Bronchial epithelial cell (primary cell): Measurements from ENCODE around the gene EVPLL. TPM values are rescaled to one million over a fixed set of nuclear protein-coding genes. Genes with fewer than 3 reads are reported as not detected.
"Not testable (repeated sequence)": the region's sequence is repeated elsewhere in the genome, so short reads cannot be mapped to it uniquely, and the experiment has no call there.

Source experiments
- DNase-seq: peaks from one replicate; pipeline ENCODE4 v3.0.0-alpha.2; 2010; ENCODE audit warnings: low read depth
- FAIRE-seq: peaks from 2 replicates; lab custom pipeline; 2011; peaks lifted over from hg19 to GRCh38; lab: Jason Lieb, UNC
- H3K27me3 ChIP-seq: 2 replicates; pipeline ENCODE4 v1.5.1; 2011; ENCODE audit warnings: low read length; ENCODE audit not compliant: control insufficient read depth, insufficient read depth
- H3K36me3 ChIP-seq: 2 replicates; pipeline ENCODE4 v1.5.1; 2011; ENCODE audit warnings: low read length; ENCODE audit not compliant: control insufficient read depth, insufficient read depth
- H3K4me3 ChIP-seq: 2 replicates; pipeline ENCODE4 v1.5.1; 2011; ENCODE audit warnings: mild to moderate bottlenecking, low read depth, low read length, control low read depth
- CTCF ChIP-seq: IDR thresholded peaks from 2 replicates; pipeline ENCODE4 v1.5.1; 2011; ENCODE audit warnings: mild to moderate bottlenecking, moderate library complexity, low read length, control low read depth, inconsistent platforms; ENCODE audit not compliant: insufficient read depth, severe bottlenecking
- total RNA-seq: library from RNA; depleted of rRNA; stranded (reverse); fragments of >200 nt; gene quantifications from 2 replicates; pipeline ENCODE4 v1.2.1, GENCODE V29; 2014

Gene EVPLL
- 10.3 and 14.6 TPM in 2 replicates for total RNA-seq

- peak; percentile 45 for TF ChIP-seq CTCF
- Histone ChIP-seq H3K36me3 (peaks cover 6% of the 10 kb centered on the region), H3K4me3 (peak within 1 kb of the TSS; percentile 47), H3K27me3 (no peaks in the 10 kb centered on the region)
- DNase-seq (peak; percentile 94), FAIRE-seq (peak; percentile 92)
Observed at GRCh38 chr17:18377437-18378204, at the start of gene EVPLL. EVPLL (plus strand) TSS chr17:18377778; CDS start chr17:18380938, 3,160 bp downstream.

GRCh38 chr17:18328643-18329204 is 48.9 kb upstream of the EVPLL start:
- H3K4me3 ChIP-seq: no peak overlapping the region
- no peak for DNase-seq
- H3K27me3 ChIP-seq: no peaks in the 10 kb centered on the region
- peaks cover 16% of the 10 kb centered on the region for H3K36me3 ChIP-seq
- no peak for FAIRE-seq
- TF ChIP-seq CTCF: no peak

GRCh38 chr17:18331879-18332278 is 45.7 kb upstream of the EVPLL start:
- FAIRE-seq (no peak), DNase-seq (no peak)
- no peak for TF ChIP-seq CTCF
- no peaks in the 10 kb centered on the region for H3K27me3 ChIP-seq
- peaks cover 6% of the 10 kb centered on the region for H3K36me3 ChIP-seq
- no peak overlapping the region for H3K4me3 ChIP-seq

- Histone ChIP-seq H3K27me3 (no peaks in the 10 kb centered on the region), H3K36me3 (peaks cover 5% of the 10 kb centered on the region), H3K4me3 (no peak overlapping the region)
- DNase-seq: no peak
- FAIRE-seq: no peak
- TF ChIP-seq CTCF: no peak
Observed at GRCh38 chr17:18332909-18333489, 44.6 kb upstream of the EVPLL start.

- DNase-seq, H3K27me3 ChIP-seq, FAIRE-seq, H3K4me3 ChIP-seq: not testable (repeated sequence)
- peaks cover 11% of the 10 kb centered on the region for H3K36me3 ChIP-seq
Observed at GRCh38 chr17:18338158-18338557, 39.4 kb upstream of the EVPLL start.

GRCh38 chr17:18339933-18340332 is 37.6 kb upstream of the EVPLL start:
- H3K36me3 ChIP-seq: peaks cover 12% of the 10 kb centered on the region
- DNase-seq: no peak
- no peak for TF ChIP-seq CTCF
- no peak for FAIRE-seq
- H3K27me3 ChIP-seq: no peaks in the 10 kb centered on the region
- H3K4me3 ChIP-seq: no peak overlapping the region
